H1 (cell line): ENCODE data around the gene TEX29. TPM values are rescaled to one million over a fixed set of nuclear protein-coding genes. Genes with fewer than 3 reads are reported as not detected.

Experiments used
- CTCF ChIA-PET: fragments of 300-600 bp; sonication (Branson Sonifier 250); formaldehyde crosslinking; loops from one replicate; lab custom pipeline; 2021; ENCODE audit not compliant: partially characterized antibody; lab: Charles Lee
- POLR2A ChIA-PET: fragments of 300-600 bp; sonication (Branson Sonifier 250); formaldehyde crosslinking; loops from one replicate; lab custom pipeline; 2021; ENCODE audit warnings: inconsistent platforms; ENCODE audit not compliant: partially characterized antibody; lab: Charles Lee
- DNase-seq, 2 experiments: peaks; one replicate each; pipeline versions ENCODE4 v3.0.0 to v3.0.0-alpha.2; 2010 to 2022; ENCODE audit warnings: low spot score in 2 of 2, low read depth in 1 of 2, mixed read lengths in 1 of 2
- FAIRE-seq: peaks from 2 replicates; lab custom pipeline; 2011; peaks lifted over from hg19 to GRCh38; lab: Jason Lieb, UNC
- H2AFZ ChIP-seq: 2 replicates; pipeline ENCODE4 v1.8.1; 2012; ENCODE audit warnings: low read length, inconsistent platforms
- H2AK5ac ChIP-seq: 2 replicates; pipeline ENCODE4 v1.6.1; 2013; ENCODE audit warnings: low read depth, low read length
- H2BK120ac ChIP-seq: replicated peaks from 2 replicates; pipeline ENCODE3; 2013; ENCODE audit warnings: low read depth, low read length, inconsistent platforms
- H2BK12ac ChIP-seq: 2 replicates; pipeline ENCODE4 v1.6.1; 2013; ENCODE audit warnings: low read depth, low read length
- H2BK15ac ChIP-seq: 2 replicates; pipeline ENCODE4 v1.6.1; 2013; ENCODE audit warnings: low read length
- H2BK20ac ChIP-seq: 2 replicates; pipeline ENCODE4 v1.6.1; 2013; ENCODE audit warnings: low read length
- H2BK5ac ChIP-seq: 2 replicates; pipeline ENCODE4 v1.6.1; 2013; ENCODE audit warnings: low read depth, low read length
- H3K14ac ChIP-seq: 2 replicates; pipeline ENCODE4 v1.6.1; 2013; ENCODE audit warnings: inconsistent platforms; ENCODE audit not compliant: insufficient read length
- H3K18ac ChIP-seq: 2 replicates; pipeline ENCODE4 v1.6.1; 2013; ENCODE audit warnings: low read length; ENCODE audit errors: extremely low read depth
- H3K23ac ChIP-seq: 2 replicates; pipeline ENCODE4 v1.6.1; 2013; ENCODE audit warnings: inconsistent platforms; ENCODE audit not compliant: insufficient read length
- H3K23me2 ChIP-seq: 2 replicates; pipeline ENCODE4 v1.6.1; 2013; ENCODE audit warnings: low read depth, low read length
- H3K27ac ChIP-seq: 2 replicates; pipeline ENCODE4 v1.6.1; 2011; ENCODE audit warnings: low read depth, low read length, inconsistent platforms
- H3K27me3 ChIP-seq, 4 experiments: replicated peaks in 1 of 4; 1 replicate in 1 of 4; 2 replicates in 3 of 4; pipeline versions ENCODE4 v1.6.1 to v1.8.1; 2011 to 2013; ENCODE audit warnings: low read length in 3 of 4, mild to moderate bottlenecking in 3 of 4, inconsistent platforms in 2 of 4, mixed read lengths in 2 of 4, moderate library complexity in 1 of 4; ENCODE audit not compliant: control insufficient read depth in 3 of 4, insufficient read depth in 3 of 4; ENCODE audit errors: extremely low read depth in 1 of 4
- H3K36me3 ChIP-seq, 4 experiments: 2 replicates each; pipeline versions ENCODE4 v1.6.1 to v1.8.1; 2011 to 2013; ENCODE audit warnings: mild to moderate bottlenecking in 4 of 4, low read length in 3 of 4, moderate library complexity in 2 of 4, control low read depth in 1 of 4, inconsistent platforms in 1 of 4; ENCODE audit not compliant: insufficient read depth in 4 of 4, control insufficient read depth in 2 of 4
- H3K4ac ChIP-seq: replicated peaks from 2 replicates; pipeline ENCODE3; 2013; ENCODE audit warnings: low read length, low read depth, mixed read lengths, inconsistent platforms; ENCODE audit not compliant: insufficient read length
- H3K4me1 ChIP-seq, 4 experiments: replicated peaks in 1 of 4; 1 replicate in 1 of 4; 2 replicates in 3 of 4; pipeline versions ENCODE4 v1.6.1 to v1.8.1; 2011 to 2013; ENCODE audit warnings: low read length in 3 of 4, inconsistent platforms in 2 of 4, mixed read lengths in 1 of 4; ENCODE audit not compliant: insufficient read depth in 4 of 4, control insufficient read depth in 3 of 4
- H3K4me2 ChIP-seq, 2 experiments: 2 replicates each; pipeline versions ENCODE4 v1.6.1 to v1.8.1; 2011 to 2013; ENCODE audit warnings: low read depth in 2 of 2, low read length in 2 of 2, control low read depth in 1 of 2, inconsistent platforms in 1 of 2, mild to moderate bottlenecking in 1 of 2; ENCODE audit not compliant: insufficient read depth in 1 of 2
- H3K4me3 ChIP-seq, 4 experiments: fragments of 200-600, 300-600 bp in 1 of 4; sonication (generic), shearing (Covaris generic), sonication (Bioruptor Twin) in 1 of 4; 2 replicates each; pipeline versions ENCODE4 v1.5.1 to v1.8.1; 2011 to 2016; ENCODE audit warnings: low read length in 4 of 4, low read depth in 3 of 4, control low read depth in 2 of 4, inconsistent platforms in 2 of 4, mild to moderate bottlenecking in 2 of 4, mixed read lengths in 1 of 4, moderate library complexity in 1 of 4; ENCODE audit not compliant: insufficient read depth in 2 of 4; ENCODE audit errors: extremely low read depth in 1 of 4
- H3K56ac ChIP-seq: replicated peaks from 2 replicates; pipeline ENCODE3; 2013; ENCODE audit warnings: low read depth, mild to moderate bottlenecking, mixed read lengths, low read length, inconsistent platforms; ENCODE audit not compliant: insufficient read length
- H3K79me1 ChIP-seq: 2 replicates; pipeline ENCODE4 v1.6.1; 2013; ENCODE audit warnings: low read depth, low read length, control low read depth
- H3K79me2 ChIP-seq, 2 experiments: 2 replicates each; pipeline versions ENCODE4 v1.6.1 to v1.8.1; 2012 to 2013; ENCODE audit warnings: low read length in 2 of 2, mild to moderate bottlenecking in 2 of 2, inconsistent platforms in 1 of 2; ENCODE audit not compliant: insufficient read depth in 2 of 2, control insufficient read depth in 1 of 2
- H3K9ac ChIP-seq, 4 experiments: replicated peaks in 1 of 4; 1 replicate in 1 of 4; 2 replicates in 3 of 4; pipeline versions ENCODE4 v1.6.1 to v1.8.1; 2011 to 2013; ENCODE audit warnings: low read depth in 3 of 4, low read length in 3 of 4, control low read depth in 2 of 4, mild to moderate bottlenecking in 2 of 4, moderate library complexity in 2 of 4, inconsistent platforms in 1 of 4; ENCODE audit errors: extremely low read depth in 1 of 4
- H3K9me3 ChIP-seq, 2 experiments: 2 replicates each; pipeline versions ENCODE4 v1.6.1 to v1.8.1; 2012 to 2013; ENCODE audit warnings: mild to moderate bottlenecking in 2 of 2, moderate library complexity in 2 of 2, control low read depth in 1 of 2, inconsistent platforms in 1 of 2, low read depth in 1 of 2, low read length in 1 of 2, mixed read lengths in 1 of 2; ENCODE audit not compliant: insufficient read depth in 2 of 2
- H4K20me1 ChIP-seq, 2 experiments: replicated peaks in 1 of 2; 2 replicates each; pipeline versions ENCODE3 to v1.8.1; 2011 to 2013; ENCODE audit warnings: inconsistent platforms in 2 of 2, low read length in 2 of 2, mild to moderate bottlenecking in 1 of 2; ENCODE audit not compliant: insufficient read depth in 2 of 2, control insufficient read depth in 1 of 2
- H4K5ac ChIP-seq: 2 replicates; pipeline ENCODE4 v1.6.1; 2013; ENCODE audit warnings: low read length, low read depth, mixed read lengths, inconsistent platforms; ENCODE audit not compliant: insufficient read length
- H4K8ac ChIP-seq: 2 replicates; pipeline ENCODE4 v1.8.0; 2013; ENCODE audit warnings: mild to moderate bottlenecking, moderate library complexity, low read length, inconsistent platforms; ENCODE audit not compliant: insufficient read depth; ENCODE audit errors: extremely low read depth
- H4K91ac ChIP-seq: replicated peaks from 2 replicates; pipeline ENCODE3; 2013; ENCODE audit warnings: low read length, mixed read lengths, inconsistent platforms; ENCODE audit not compliant: insufficient read length
- WGBS, 2 experiments: shearing (Covaris generic) in 1 of 2; methylation state at CpG; one replicate each; pipeline versions ENCODE4 v1.1.6 to v1.1.7; 2013 to 2015; ENCODE audit warnings: low lambda C conversion rate in 2 of 2, mixed read lengths in 2 of 2, inconsistent platforms in 1 of 2, low coverage in 1 of 2, missing lambda C conversion rate in 1 of 2; ENCODE audit not compliant: insufficient replicate concordance in 2 of 2, insufficient coverage in 1 of 2, insufficient read length in 1 of 2; ENCODE audit errors: extremely low coverage in 1 of 2, missing lambda C conversion rate in 1 of 2; 5-methylcytosine and 5-hydroxymethylcytosine counted together
- polyA plus RNA-seq, 7 experiments: library from polyadenylated mRNA; depleted of rRNA in 3 of 7; stranded (reverse) in 5 of 7; unstranded in 2 of 7; fragments of >200 nt in 5 of 7; fragments of 200-250 nt in 2 of 7; gene quantifications; 1 replicate in 5 of 7; 2 replicates in 1 of 7; 4 replicates in 1 of 7; pipeline versions ENCODE4 v1.2.1 to v1.2.3, GENCODE V29; 2011 to 2013; ENCODE audit warnings: missing spikeins in 2 of 7, mixed read lengths in 2 of 7
- total RNA-seq: library from RNA; stranded (reverse); fragmentation: NEBNext Ultra II Directional; extraction: Animal tissue kit (Norgen Biotek cat#: 25700); gene quantifications from 2 replicates; pipeline ENCODE4 v1.2.1, GENCODE V29; 2021

TEX29 gene
- total and polyA plus RNA-seq, 2 of the 8 experiments (the other 6 are each of a cell fraction or from before 2014, with no cell fraction given), result 0.08 TPM; not detected in 1

GRCh38 chr13:111392486-111392885 lies 72.0 kb downstream of the TEX29 start:
- no peak overlapping the region for H4K5ac ChIP-seq
- H3K27me3 ChIP-seq, result no peaks in the 10 kb centered on the region
- H3K56ac ChIP-seq, result no peak overlapping the region
- no peaks in the 10 kb centered on the region for H4K20me1 ChIP-seq
- H3K18ac ChIP-seq, result no peak overlapping the region
- no peaks in the 10 kb centered on the region for H3K4me1 ChIP-seq
- no peak overlapping the region for H3K27ac ChIP-seq
- no peaks in the 10 kb centered on the region for H3K79me2 ChIP-seq
- H2AFZ ChIP-seq, result no peak overlapping the region
- no peak overlapping the region for H2BK15ac ChIP-seq
- no peak overlapping the region for H2AK5ac ChIP-seq
- no peak overlapping the region for H2BK5ac ChIP-seq
- H2BK20ac ChIP-seq, result no peak overlapping the region
- no peak overlapping the region for H3K4ac ChIP-seq
- H3K4me2 ChIP-seq, result no peak overlapping the region
- peaks cover 0 to 4% of the 10 kb centered on the region in 2 experiments; a peak in 1 of 4 replicates for H3K9me3 ChIP-seq
- no peaks in the 10 kb centered on the region for H3K79me1 ChIP-seq
- no peak overlapping the region for H3K9ac ChIP-seq
- H3K14ac ChIP-seq, result no peak overlapping the region
- no peak overlapping the region for H2BK120ac ChIP-seq
- POLR2A ChIA-PET, result no interaction called here
- H2BK12ac ChIP-seq, result no peak overlapping the region
- no peak overlapping the region for H4K8ac ChIP-seq
- no peak overlapping the region for H3K4me3 ChIP-seq
- CTCF ChIA-PET, result interaction anchor here (0.8 kb wide), 1 partner anchor 9 kb away, joined by 3 read pairs; no protein-coding TSS in a partner anchor
- H3K23me2 ChIP-seq, result no peaks in the 10 kb centered on the region
- no peak overlapping the region for H4K91ac ChIP-seq
- DNase-seq (no peak), FAIRE-seq (no peak)
- WGBS, 2 experiments, result 87% methylated on average over 9 of the region's 9 CpGs; no CpG with 5 or more reads in 1 of the 2 experiments
- H3K23ac ChIP-seq, result no peak overlapping the region
- H3K36me3 ChIP-seq, result no peaks in the 10 kb centered on the region
